Uterus (tissue), 4 donors: ENCODE measurements around the gene DYRK4. TPM values are rescaled to one million over a fixed set of nuclear protein-coding genes. Genes with fewer than 3 reads are reported as not detected.
"Not testable (repeated sequence)": the region's sequence is repeated elsewhere in the genome, so short reads cannot be mapped to it uniquely, and the experiment has no call there.

Experiments
- DNase-seq, 2 donors: peaks; one replicate each; pipeline ENCODE4 v3.0.0-alpha.2; 2019 to 2020
- H3K27ac ChIP-seq, 2 donors: fragments of 200-600 bp; sonication (generic); 1 replicate in 1 of 2; 2 replicates in 1 of 2; pipeline ENCODE4 v1.5.1; 2016 to 2018
- H3K27me3 ChIP-seq, 2 donors: fragments of 200-600 bp; sonication (generic); one replicate each; pipeline ENCODE4 v1.5.1; 2018 to 2019; ENCODE audit warnings: control low read depth in 1 of 2
- H3K36me3 ChIP-seq, 2 donors: fragments of 200-600 bp; sonication (generic); one replicate each; pipeline ENCODE4 v1.5.1; 2019; ENCODE audit warnings: control low read depth in 1 of 2
- H3K4me1 ChIP-seq, 2 donors: fragments of 200-600 bp; sonication (generic); one replicate each; pipeline ENCODE4 v1.5.1; 2018 to 2019; ENCODE audit warnings: control low read depth in 1 of 2
- H3K4me3 ChIP-seq, 2 donors: fragments of 200-600 bp; sonication (generic); 1 replicate in 1 of 2; 2 replicates in 1 of 2; pipeline ENCODE4 v1.5.1; 2018 to 2019; ENCODE audit warnings: mild to moderate bottlenecking in 1 of 2
- H3K9me3 ChIP-seq, 2 donors: fragments of 200-600 bp; sonication (generic); one replicate each; pipeline ENCODE4 v1.5.1; 2019; ENCODE audit warnings: control low read depth in 1 of 2
- POLR2A ChIP-seq, 2 donors: fragments of 450-650 bp; IDR thresholded peaks; one replicate each; pipeline ENCODE4 v1.6.1; 2016; ENCODE audit warnings: antibody characterized with exemption in 2 of 2, mild to moderate bottlenecking in 1 of 2, moderate library complexity in 1 of 2
- intact Hi-C: fragments of 100-400 bp; cut with DNase I; formaldehyde crosslinking; loops from one replicate; pipeline ENCODE4 v1.15.1; 2023; ENCODE audit warnings: low total_unique reads
- total RNA-seq, 4 donors: library from RNA; depleted of rRNA in 3 of 4; stranded (reverse); fragments of >200 nt in 3 of 4; gene quantifications; one replicate each; pipeline versions ENCODE4 v1.1.0 to v1.2.4, GENCODE V29; 2014 to 2023
- TF ChIP-seq, protein P1 (sequence below), 4 experiments: fragments of 200-600 bp in 2 of 4; fragments of 450-650 bp in 2 of 4; sonication (generic) in 2 of 4; IDR thresholded peaks; one replicate each; pipeline ENCODE4 v1.5.1; 2016 to 2019; ENCODE audit warnings: antibody characterized with exemption in 4 of 4, mild to moderate bottlenecking in 2 of 4, moderate library complexity in 1 of 4
- donor health status: DM: yes; HTN: yes; CAD: no.

The DYRK4 gene, protein sequence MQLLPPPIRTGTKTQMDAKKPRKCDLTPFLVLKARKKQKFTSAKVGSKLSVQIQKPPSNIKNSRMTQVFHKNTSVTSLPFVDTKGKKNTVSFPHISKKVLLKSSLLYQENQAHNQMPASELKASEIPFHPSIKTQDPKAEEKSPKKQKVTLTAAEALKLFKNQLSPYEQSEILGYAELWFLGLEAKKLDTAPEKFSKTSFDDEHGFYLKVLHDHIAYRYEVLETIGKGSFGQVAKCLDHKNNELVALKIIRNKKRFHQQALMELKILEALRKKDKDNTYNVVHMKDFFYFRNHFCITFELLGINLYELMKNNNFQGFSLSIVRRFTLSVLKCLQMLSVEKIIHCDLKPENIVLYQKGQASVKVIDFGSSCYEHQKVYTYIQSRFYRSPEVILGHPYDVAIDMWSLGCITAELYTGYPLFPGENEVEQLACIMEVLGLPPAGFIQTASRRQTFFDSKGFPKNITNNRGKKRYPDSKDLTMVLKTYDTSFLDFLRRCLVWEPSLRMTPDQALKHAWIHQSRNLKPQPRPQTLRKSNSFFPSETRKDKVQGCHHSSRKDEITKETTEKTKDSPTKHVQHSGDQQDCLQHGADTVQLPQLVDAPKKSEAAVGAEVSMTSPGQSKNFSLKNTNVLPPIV
- 10 to 100 TPM; 32.3 to 51.1 (median 41.4) TPM for total RNA-seq

DNA sequence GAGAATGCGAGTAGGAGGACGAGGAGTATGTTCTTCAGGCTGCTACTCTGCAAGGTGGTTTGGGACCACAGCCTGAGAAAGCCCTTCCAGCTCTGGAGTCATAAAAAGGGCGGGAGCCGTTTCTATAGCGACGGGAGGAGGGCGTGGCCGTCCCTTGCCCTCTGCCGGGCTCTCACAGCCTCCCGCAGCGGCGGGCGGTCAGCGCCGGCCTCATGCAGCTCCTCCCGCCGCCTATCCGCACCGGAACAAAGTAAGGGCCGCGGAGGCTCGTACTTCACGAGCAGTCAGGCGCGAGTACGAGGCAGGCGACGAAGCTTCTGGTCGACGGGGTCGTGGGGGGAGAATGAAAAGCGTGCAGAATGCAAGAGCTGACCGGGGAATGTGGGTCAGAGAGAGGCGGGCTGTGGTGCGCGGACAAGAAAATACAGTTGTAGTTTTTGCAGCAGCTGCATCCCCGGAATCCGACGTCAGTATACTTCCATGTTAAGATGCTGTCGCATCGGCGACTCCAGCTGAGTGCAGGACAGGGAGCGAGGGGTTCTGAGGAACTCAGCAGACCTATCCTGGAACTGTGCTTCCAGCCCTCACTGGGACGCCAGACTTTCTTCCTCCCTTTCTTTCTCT is at the start of gene DYRK4:
Gene DYRK4, plus strand, starts transcription at position 175 of the 624 bp plus-strand sequence. Its CDS starts 38 bp downstream, at position 213.
- no peaks in the 10 kb centered on the region for H3K27me3 ChIP-seq
- DNase-seq: peak; percentile 66 to 74
- H3K9me3 ChIP-seq: no peaks in the 10 kb centered on the region
- H3K4me1 ChIP-seq: no peaks in the 10 kb centered on the region
- peak within 1 kb of the TSS in 1 of 2 donors; percentile 23 for H3K4me3 ChIP-seq
- TF ChIP-seq, protein P1, sequence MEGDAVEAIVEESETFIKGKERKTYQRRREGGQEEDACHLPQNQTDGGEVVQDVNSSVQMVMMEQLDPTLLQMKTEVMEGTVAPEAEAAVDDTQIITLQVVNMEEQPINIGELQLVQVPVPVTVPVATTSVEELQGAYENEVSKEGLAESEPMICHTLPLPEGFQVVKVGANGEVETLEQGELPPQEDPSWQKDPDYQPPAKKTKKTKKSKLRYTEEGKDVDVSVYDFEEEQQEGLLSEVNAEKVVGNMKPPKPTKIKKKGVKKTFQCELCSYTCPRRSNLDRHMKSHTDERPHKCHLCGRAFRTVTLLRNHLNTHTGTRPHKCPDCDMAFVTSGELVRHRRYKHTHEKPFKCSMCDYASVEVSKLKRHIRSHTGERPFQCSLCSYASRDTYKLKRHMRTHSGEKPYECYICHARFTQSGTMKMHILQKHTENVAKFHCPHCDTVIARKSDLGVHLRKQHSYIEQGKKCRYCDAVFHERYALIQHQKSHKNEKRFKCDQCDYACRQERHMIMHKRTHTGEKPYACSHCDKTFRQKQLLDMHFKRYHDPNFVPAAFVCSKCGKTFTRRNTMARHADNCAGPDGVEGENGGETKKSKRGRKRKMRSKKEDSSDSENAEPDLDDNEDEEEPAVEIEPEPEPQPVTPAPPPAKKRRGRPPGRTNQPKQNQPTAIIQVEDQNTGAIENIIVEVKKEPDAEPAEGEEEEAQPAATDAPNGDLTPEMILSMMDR (IDR thresholded peaks at IDR 0.05): no peak
- TF ChIP-seq POLR2A (IDR thresholded peaks at IDR 0.05): no peak
- intact Hi-C loops: no loop called here
- no peaks in the 10 kb centered on the region for H3K36me3 ChIP-seq
- no peak within 1 kb of the TSS for H3K27ac ChIP-seq

DNA sequence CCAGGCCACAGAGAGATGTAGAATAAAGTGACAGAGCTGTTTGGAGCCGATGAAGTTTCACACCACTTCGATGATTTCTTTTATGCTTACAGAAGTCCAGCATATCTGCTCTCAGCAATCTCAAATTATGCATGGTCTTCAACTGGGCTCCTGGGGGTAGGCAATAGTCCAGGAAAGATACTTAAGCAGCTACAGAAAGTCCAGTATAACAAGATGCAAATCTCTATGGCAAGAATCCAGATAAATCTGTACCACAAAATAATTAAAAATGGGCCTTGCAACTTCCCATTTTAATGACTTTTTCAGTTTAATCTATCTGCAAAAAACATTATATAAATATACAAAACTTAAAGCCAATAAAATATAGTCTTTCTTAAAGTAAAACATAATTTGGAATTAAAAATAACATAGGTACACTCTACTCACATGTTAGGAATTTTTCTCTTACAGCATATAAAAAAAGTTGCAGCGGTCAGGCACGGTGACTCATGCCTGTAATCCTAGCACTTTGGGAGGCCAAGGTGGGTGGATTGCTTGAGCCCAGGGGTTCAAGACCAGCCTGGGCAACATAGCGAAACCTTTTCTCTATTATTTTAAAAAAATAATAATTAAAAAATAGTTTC is 43.8 kb upstream of the DYRK4 start:
- Histone ChIP-seq H3K9me3 (no peaks in the 10 kb centered on the region), H3K4me3 (no peak overlapping the region), H3K27ac (no peak overlapping the region), H3K4me1 (no peaks in the 10 kb centered on the region), H3K36me3 (no peaks in the 10 kb centered on the region), H3K27me3 (no peaks in the 10 kb centered on the region)
- TF ChIP-seq POLR2A (IDR thresholded peaks at IDR 0.05): no peak
- TF ChIP-seq, protein P1 (IDR thresholded peaks at IDR 0.05): no peak
- DNase-seq: no peak
- intact Hi-C loops: no loop called here

DNA sequence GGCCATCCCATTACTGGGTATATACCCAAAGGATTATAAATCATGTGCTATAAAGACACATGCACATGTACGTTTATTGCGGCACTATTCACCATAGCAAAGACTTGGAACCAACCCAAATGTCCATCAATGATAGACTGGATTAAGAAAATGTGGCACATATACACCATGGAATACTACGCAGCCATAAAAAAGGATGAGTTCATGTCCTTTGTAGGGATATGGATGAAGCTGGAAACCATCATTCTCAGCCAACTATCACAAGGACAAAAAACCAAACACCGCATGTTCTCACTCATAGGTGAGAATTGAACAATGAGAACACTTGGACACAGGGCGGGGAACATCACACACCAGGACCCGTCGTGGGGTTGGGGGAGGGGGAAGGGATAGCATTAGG is 38.6 kb upstream of the DYRK4 start:
- H3K36me3 ChIP-seq, H3K27ac ChIP-seq, H3K9me3 ChIP-seq, H3K27me3 ChIP-seq, H3K4me1 ChIP-seq, DNase-seq, H3K4me3 ChIP-seq, intact Hi-C loops: not testable (repeated sequence)

DNA sequence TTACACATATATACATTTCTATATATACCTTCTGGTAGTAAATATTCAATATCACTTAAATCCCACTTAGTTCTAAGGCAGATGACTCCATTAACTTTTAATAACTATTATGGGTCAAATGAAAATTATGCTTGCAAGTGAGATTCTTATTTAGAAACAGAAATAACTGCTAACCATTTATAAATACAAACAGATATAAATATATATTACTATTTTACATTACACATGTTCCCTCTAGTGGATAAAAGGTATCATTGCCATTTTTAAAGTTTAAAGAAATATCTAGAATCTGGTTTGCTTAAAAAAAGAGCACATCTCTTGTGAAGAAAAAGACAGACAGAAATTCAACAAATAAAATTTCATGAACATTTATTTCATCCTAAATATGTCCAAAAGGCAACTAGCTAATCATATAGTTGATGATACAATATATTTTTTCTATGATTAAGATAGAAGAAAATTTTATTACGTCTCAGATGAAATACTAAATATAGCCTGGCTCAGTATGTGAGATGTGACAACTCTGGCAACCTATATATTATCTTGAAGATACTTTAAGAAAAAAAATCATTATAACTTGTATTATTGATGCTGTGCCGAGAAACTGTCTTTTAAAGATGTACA is 35.0 kb upstream of the DYRK4 start:
- H3K36me3 ChIP-seq: no peaks in the 10 kb centered on the region
- H3K27me3 ChIP-seq: no peaks in the 10 kb centered on the region
- DNase-seq: no peak
- intact Hi-C loops: no loop called here
- no peaks in the 10 kb centered on the region for H3K9me3 ChIP-seq
- H3K27ac ChIP-seq: no peak overlapping the region
- no peak for TF ChIP-seq POLR2A (IDR thresholded peaks at IDR 0.05)
- TF ChIP-seq, protein P1 (IDR thresholded peaks at IDR 0.05): peak in 2 of 4 experiments; percentile 41 to 50
- no peaks in the 10 kb centered on the region for H3K4me1 ChIP-seq
- H3K4me3 ChIP-seq: no peak overlapping the region

DNA sequence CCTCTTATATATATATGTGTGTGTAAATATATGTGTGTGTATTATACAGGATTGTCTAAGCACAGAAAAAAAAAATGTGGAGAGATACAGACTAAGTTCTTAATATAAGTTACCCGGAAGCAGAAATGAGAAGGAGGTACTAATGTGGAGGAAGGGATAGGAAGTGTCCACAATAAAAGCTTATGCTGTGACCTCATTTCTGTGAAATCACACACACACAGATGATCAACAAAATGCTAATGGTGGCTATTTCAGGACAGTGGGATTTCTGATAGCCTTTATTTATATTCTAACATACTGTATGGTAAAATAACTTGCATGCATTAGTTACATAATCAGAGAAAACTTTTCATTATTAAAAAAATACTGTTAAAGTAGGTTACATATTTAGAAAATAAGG is 31.8 kb upstream of the DYRK4 start:
- Histone ChIP-seq H3K4me3 (no peak overlapping the region), H3K4me1 (no peaks in the 10 kb centered on the region), H3K9me3 (no peaks in the 10 kb centered on the region), H3K27ac (no peak overlapping the region), H3K36me3 (no peaks in the 10 kb centered on the region), H3K27me3 (no peaks in the 10 kb centered on the region)
- intact Hi-C loops: no loop called here
- no peak for TF ChIP-seq POLR2A (IDR thresholded peaks at IDR 0.05)
- TF ChIP-seq, protein P1 (IDR thresholded peaks at IDR 0.05): no peak
- no peak for DNase-seq
